PC-3 (cell line): ENCODE data around the gene LAMA2. TPM values are rescaled to one million over a fixed set of nuclear protein-coding genes. Genes with fewer than 3 reads are reported as not detected.

Source experiments
- ATAC-seq: fragments of 200-7000 bp; cut with Tn5 transposase; 2 replicates; pipeline ENCODE4 v1.9.1; 2020; ENCODE audit warnings: mild to moderate bottlenecking, moderate library complexity
- BruUV-seq: library from RNA; stranded (reverse); fragments of 400-500 nt; replicated peaks from 2 replicates; lab custom pipeline; 2021; lab: Mats Ljungman, UMichigan
- CTCF ChIA-PET: fragments of 300-600 bp; sonication (Branson Sonifier 250); formaldehyde crosslinking; loops from one replicate; lab custom pipeline; 2022; ENCODE audit warnings: antibody characterized with exemption; lab: Charles Lee
- POLR2A ChIA-PET: fragments of 300-600 bp; sonication (Branson Sonifier 250); formaldehyde crosslinking; loops from one replicate; lab custom pipeline; 2022; ENCODE audit warnings: antibody characterized with exemption; ENCODE audit not compliant: unreplicated experiment; lab: Charles Lee
- DNase-seq: peaks from one replicate; pipeline ENCODE4 v3.0.0-alpha.2; 2015
- H2AFZ ChIP-seq: fragments of 300-600 bp; sonication (generic); 2 replicates; pipeline ENCODE4 v1.6.0; 2016; ENCODE audit warnings: antibody characterized with exemption, low read length
- H3F3A ChIP-seq: fragments of 300-600 bp; sonication (generic); one replicate; pipeline ENCODE4 v1.6.0; 2017; ENCODE audit warnings: antibody characterized with exemption, low read length, control low read depth, mild to moderate bottlenecking; ENCODE audit not compliant: unreplicated experiment
- H3K27ac ChIP-seq: fragments of 300-600 bp; sonication (generic); 2 replicates; pipeline ENCODE4 v1.5.1; 2016; ENCODE audit warnings: mild to moderate bottlenecking, low read length
- H3K27me3 ChIP-seq: fragments of 300-600 bp; sonication (generic); 2 replicates; pipeline ENCODE4 v1.6.1; 2016; ENCODE audit warnings: low read length, mixed read lengths
- H3K36me3 ChIP-seq: fragments of 300-600 bp; sonication (generic); 2 replicates; pipeline ENCODE4 v1.6.1; 2016; ENCODE audit warnings: low read depth, mixed run types, low read length, mixed read lengths
- H3K4me1 ChIP-seq: fragments of 300-600 bp; sonication (generic); 2 replicates; pipeline ENCODE4 v1.5.1; 2016; ENCODE audit warnings: low read length; ENCODE audit not compliant: insufficient read depth
- H3K4me2 ChIP-seq: fragments of 300-600 bp; sonication (generic); 2 replicates; pipeline ENCODE4 v1.6.0; 2016; ENCODE audit warnings: low read length
- H3K4me3 ChIP-seq: fragments of 300-600 bp; sonication (generic); 2 replicates; pipeline ENCODE4 v1.5.1; 2016; ENCODE audit warnings: mild to moderate bottlenecking, low read length, mixed read lengths
- H3K79me2 ChIP-seq: fragments of 300-600 bp; sonication (generic); 2 replicates; pipeline ENCODE4 v1.6.1; 2017; ENCODE audit warnings: low read length, mixed read lengths
- H3K9ac ChIP-seq: fragments of 300-600 bp; sonication (generic); 2 replicates; pipeline ENCODE4 v1.6.0; 2016; ENCODE audit warnings: mild to moderate bottlenecking, low read length
- H3K9me2 ChIP-seq: fragments of 300-600 bp; sonication (generic); replicated peaks from 2 replicates; pipeline ENCODE4 v1.6.1; 2016; ENCODE audit warnings: mixed run types, low read length, mixed read lengths
- H3K9me3 ChIP-seq: fragments of 300-600 bp; sonication (generic); 2 replicates; pipeline ENCODE4 v1.6.1; 2016; ENCODE audit warnings: low read length, mixed read lengths
- H4K20me1 ChIP-seq: fragments of 300-600 bp; sonication (generic); 2 replicates; pipeline ENCODE4 v1.6.1; 2016; ENCODE audit warnings: low read length, mixed read lengths
- EZH2 ChIP-seq: fragments of 300-600 bp; sonication (generic); IDR thresholded peaks from one replicate; pipeline ENCODE4 v1.6.1; 2017; ENCODE audit warnings: antibody characterized with exemption, mild to moderate bottlenecking, low read length; ENCODE audit not compliant: unreplicated experiment
- EZH2phosphoT487 ChIP-seq: fragments of 300-600 bp; sonication (generic); IDR thresholded peaks from 2 replicates; pipeline ENCODE4 v1.6.1; 2018; ENCODE audit warnings: mild to moderate bottlenecking, antibody characterized with exemption, low read length, borderline replicate concordance
- intact Hi-C: fragments of 100-400 bp; cut with micrococcal nuclease; formaldehyde crosslinking; loops from 2 replicates; pipeline ENCODE4 v1.9.0; 2023
- total RNA-seq: library from RNA; depleted of rRNA; stranded (reverse); fragments of >200 nt; gene quantifications from 2 replicates; pipeline ENCODE4 v1.2.3, GENCODE V29; 2014
- TF ChIP-seq, protein P1 (sequence below): fragments of 300-600 bp; sonication (generic); conservative IDR thresholded peaks from 2 replicates; pipeline ENCODE4 v1.5.1; 2017; ENCODE audit warnings: antibody characterized with exemption, low read depth, mild to moderate bottlenecking, low read length

LAMA2 gene
- total RNA-seq, 1 experiment from 2014 or later, result 0.22 TPM

DNA sequence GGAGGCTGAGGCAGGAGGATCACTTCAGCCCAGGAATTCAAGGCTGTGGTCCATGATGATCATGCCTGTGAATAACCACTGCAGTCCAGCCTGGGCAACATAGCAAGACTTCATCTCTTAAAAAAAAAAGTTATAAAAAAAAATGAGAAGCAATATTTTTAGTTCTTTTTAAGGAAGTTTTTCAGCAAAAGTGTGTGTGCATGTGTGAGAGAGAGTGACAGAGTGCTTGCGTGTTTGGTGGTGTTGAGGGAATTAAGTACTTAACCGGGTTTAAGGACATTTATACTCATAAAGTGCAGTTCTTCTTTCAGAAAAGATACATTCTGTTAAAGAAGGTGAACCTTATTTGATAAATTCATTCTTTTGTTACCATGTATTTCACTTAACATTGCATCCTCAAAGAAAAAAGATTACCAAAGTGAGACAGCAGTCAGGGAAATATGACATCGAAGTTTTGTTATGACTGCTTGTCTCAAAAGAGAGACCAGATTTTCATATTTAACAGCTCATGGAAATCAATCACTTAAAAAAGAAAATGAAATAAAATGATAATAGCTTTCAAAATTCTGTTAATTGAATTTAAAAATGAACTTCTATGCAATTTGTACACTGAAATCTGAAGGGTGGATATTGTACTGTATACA, 572.3 kb downstream of the LAMA2 start:
- intact Hi-C loops, result no loop called here
- H3K9ac ChIP-seq, result no peak overlapping the region
- H3K27ac ChIP-seq, result no peak overlapping the region
- no peaks in the 10 kb centered on the region for H3K27me3 ChIP-seq
- no peaks in the 10 kb centered on the region for H4K20me1 ChIP-seq
- POLR2A ChIA-PET, result no interaction called here
- no peak overlapping the region for H3K4me3 ChIP-seq
- H3K9me2 ChIP-seq, result no peaks in the 10 kb centered on the region
- TF ChIP-seq, protein P1, sequence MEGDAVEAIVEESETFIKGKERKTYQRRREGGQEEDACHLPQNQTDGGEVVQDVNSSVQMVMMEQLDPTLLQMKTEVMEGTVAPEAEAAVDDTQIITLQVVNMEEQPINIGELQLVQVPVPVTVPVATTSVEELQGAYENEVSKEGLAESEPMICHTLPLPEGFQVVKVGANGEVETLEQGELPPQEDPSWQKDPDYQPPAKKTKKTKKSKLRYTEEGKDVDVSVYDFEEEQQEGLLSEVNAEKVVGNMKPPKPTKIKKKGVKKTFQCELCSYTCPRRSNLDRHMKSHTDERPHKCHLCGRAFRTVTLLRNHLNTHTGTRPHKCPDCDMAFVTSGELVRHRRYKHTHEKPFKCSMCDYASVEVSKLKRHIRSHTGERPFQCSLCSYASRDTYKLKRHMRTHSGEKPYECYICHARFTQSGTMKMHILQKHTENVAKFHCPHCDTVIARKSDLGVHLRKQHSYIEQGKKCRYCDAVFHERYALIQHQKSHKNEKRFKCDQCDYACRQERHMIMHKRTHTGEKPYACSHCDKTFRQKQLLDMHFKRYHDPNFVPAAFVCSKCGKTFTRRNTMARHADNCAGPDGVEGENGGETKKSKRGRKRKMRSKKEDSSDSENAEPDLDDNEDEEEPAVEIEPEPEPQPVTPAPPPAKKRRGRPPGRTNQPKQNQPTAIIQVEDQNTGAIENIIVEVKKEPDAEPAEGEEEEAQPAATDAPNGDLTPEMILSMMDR, result no peak
- TF ChIP-seq EZH2, result no peak
- no peak for TF ChIP-seq EZH2phosphoT487
- H3K36me3 ChIP-seq, result no peaks in the 10 kb centered on the region
- no TSS peak for BruUV-seq
- no peaks in the 10 kb centered on the region for H3K4me1 ChIP-seq
- CTCF ChIA-PET, result no interaction called here
- no peak for ATAC-seq
- H3K9me3 ChIP-seq, result no peaks in the 10 kb centered on the region
- H3K4me2 ChIP-seq, result no peak overlapping the region
- no peaks in the 10 kb centered on the region for H3K79me2 ChIP-seq
- no peaks in the 10 kb centered on the region for H3F3A ChIP-seq
- no peak for DNase-seq
- H2AFZ ChIP-seq, result no peak overlapping the region

GRCh38 chr6:129460221-129460620, 577.3 kb downstream of the LAMA2 start:
- H3K4me1 ChIP-seq, result no peaks in the 10 kb centered on the region
- no peak overlapping the region for H3K9ac ChIP-seq
- no peak overlapping the region for H3K4me3 ChIP-seq
- no peaks in the 10 kb centered on the region for H3K79me2 ChIP-seq
- H2AFZ ChIP-seq, result no peak overlapping the region
- no peak overlapping the region for H3K4me2 ChIP-seq
- TF ChIP-seq EZH2 (no peak), EZH2phosphoT487 (no peak)
- TF ChIP-seq, protein P1, result no peak
- no peaks in the 10 kb centered on the region for H3K9me2 ChIP-seq
- no peaks in the 10 kb centered on the region for H4K20me1 ChIP-seq
- no peaks in the 10 kb centered on the region for H3K36me3 ChIP-seq
- no peaks in the 10 kb centered on the region for H3K27me3 ChIP-seq
- no peak for DNase-seq
- intact Hi-C loops, result no loop called here
- no TSS peak for BruUV-seq
- ATAC-seq, result no peak
- no peaks in the 10 kb centered on the region for H3F3A ChIP-seq
- H3K9me3 ChIP-seq, result no peaks in the 10 kb centered on the region
- CTCF ChIA-PET, result no interaction called here
- H3K27ac ChIP-seq, result no peak overlapping the region
- POLR2A ChIA-PET, result no interaction called here

GRCh38 chr6:129469070-129469662, 586.2 kb downstream of the LAMA2 start:
- TF ChIP-seq EZH2phosphoT487, result no peak
- no peak for TF ChIP-seq EZH2
- TF ChIP-seq, protein P1, result peak; percentile 32; the same call in 1 of the 2 replicates
- H3K9me3 ChIP-seq, result no peaks in the 10 kb centered on the region
- H3F3A ChIP-seq, result no peaks in the 10 kb centered on the region
- no peaks in the 10 kb centered on the region for H3K9me2 ChIP-seq
- H3K4me3 ChIP-seq, result no peak overlapping the region
- ATAC-seq (peak; percentile 43), DNase-seq (peak; percentile 6)
- POLR2A ChIA-PET, result no interaction called here
- H2AFZ ChIP-seq, result no peak overlapping the region
- intact Hi-C loops, result no loop called here
- CTCF ChIA-PET, result interaction anchor here (0.6 kb wide), 2 partner anchors 21 to 30 kb away, joined by 4 read pairs; no protein-coding TSS in a partner anchor
- H3K9ac ChIP-seq, result no peak overlapping the region
- H3K79me2 ChIP-seq, result no peaks in the 10 kb centered on the region
- H3K4me2 ChIP-seq, result no peak overlapping the region
- no peaks in the 10 kb centered on the region for H3K36me3 ChIP-seq
- BruUV-seq, result no TSS peak
- no peak overlapping the region for H3K27ac ChIP-seq
- H3K27me3 ChIP-seq, result no peaks in the 10 kb centered on the region
- H4K20me1 ChIP-seq, result no peaks in the 10 kb centered on the region
- no peaks in the 10 kb centered on the region for H3K4me1 ChIP-seq
